RKO (cell line): ENCODE measurements around the gene PPFIA2.

Experiments
- DNase-seq: peaks from one replicate; pipeline ENCODE4 v3.0.0-alpha.2; 2016; ENCODE audit warnings: low spot score

The PPFIA2 gene

GRCh38 chr12:81441629-81442028, 317.5 kb downstream of the PPFIA2 start:
- DNase-seq, result no peak

- DNase-seq, result no peak
Observed at GRCh38 chr12:81440001-81440400, 319.1 kb downstream of the PPFIA2 start.

GRCh38 chr12:81439344-81439743, 319.8 kb downstream of the PPFIA2 start:
- DNase-seq, result no peak

DNA sequence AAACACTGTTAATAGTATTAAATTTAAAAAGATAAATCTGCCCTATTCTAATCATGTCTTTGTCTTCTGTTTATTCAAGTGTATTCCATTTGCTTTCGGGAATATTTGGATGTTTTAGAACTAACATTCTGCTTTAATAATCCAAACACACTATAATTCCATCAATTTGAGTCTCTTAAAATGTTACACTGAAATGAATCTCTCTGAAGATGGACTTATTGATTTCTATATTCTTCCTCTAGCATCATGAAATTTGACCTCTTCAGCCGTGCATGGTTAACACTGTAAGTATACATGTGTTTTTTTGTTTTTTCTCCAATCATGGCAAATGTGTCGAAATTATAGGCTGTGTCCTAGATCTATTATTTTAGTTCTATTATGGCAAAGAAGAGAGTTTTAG, 342.1 kb downstream of the PPFIA2 start:
- DNase-seq, result no peak

DNA sequence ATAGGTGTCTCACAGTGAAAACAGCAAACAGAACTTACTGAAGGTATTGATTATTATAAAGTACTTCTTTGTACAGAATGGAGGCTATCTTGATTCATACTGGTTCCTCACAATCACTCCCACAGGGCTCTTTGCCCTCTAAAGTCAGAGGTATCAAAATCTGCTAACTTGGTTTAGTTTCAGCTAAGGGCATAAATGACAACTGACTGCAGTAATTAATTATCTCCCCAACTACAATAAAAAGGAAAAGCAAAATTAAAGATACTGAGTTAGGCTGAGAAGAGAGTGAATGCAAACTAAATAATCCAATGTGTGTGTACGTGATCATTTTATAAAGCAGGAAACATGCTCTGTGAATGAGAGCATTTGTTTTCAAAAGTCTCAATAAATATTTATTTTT, 342.6 kb downstream of the PPFIA2 start:
- DNase-seq, result no peak

DNA sequence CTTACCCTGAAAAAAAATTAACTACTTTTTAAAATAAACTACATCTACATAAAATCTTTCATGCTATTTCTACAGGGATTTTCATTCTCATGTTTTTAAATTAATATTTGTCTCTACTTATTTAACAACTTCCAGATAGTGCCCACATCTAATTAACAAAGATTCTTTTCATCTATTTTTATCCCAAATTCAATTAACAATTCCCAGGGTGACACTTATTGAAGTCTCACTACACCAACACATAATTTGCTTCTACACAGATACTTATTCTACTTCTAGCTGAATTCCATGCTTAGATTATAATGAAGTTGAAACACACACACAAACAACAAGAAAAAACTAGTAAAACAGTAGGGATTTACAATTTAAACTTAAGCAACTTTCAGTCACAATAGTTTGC, 344.7 kb downstream of the PPFIA2 start:
- DNase-seq, result no peak

- no peak for DNase-seq
Observed at GRCh38 chr12:81412940-81413339, 346.2 kb downstream of the PPFIA2 start.

- DNase-seq, result no peak
Observed at GRCh38 chr12:81403348-81403747, 355.8 kb downstream of the PPFIA2 start.

GRCh38 chr12:81401241-81401640, 357.9 kb downstream of the PPFIA2 start:
- DNase-seq, result no peak

GRCh38 chr12:81400024-81400423, 359.1 kb downstream of the PPFIA2 start:
- DNase-seq, result no peak

DNA sequence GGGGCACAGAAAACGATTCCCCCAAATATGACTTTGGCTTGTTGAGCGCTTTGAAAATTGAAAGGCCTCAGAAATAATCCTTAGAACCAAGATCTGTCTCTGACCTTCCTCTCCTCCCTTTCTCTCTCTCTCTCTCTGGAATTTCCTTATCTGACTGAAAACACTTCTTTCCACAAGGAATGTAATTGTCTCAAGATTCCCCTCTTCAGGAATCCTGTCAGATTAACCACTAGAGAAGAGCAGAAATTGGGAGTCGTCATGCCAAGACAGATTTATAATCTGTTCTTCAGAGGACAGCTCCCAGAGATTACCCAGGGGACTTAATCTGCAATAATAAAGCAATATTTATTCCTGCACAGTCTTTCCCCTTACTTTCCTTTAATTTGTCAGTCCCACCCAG, 363.7 kb downstream of the PPFIA2 start:
- DNase-seq, result no peak

GRCh38 chr12:81389550-81390099, 369.5 kb downstream of the PPFIA2 start:
- no peak for DNase-seq

GRCh38 chr12:81386101-81386500, 373.0 kb downstream of the PPFIA2 start:
- DNase-seq, result no peak

GRCh38 chr12:81381951-81382350, 377.2 kb downstream of the PPFIA2 start:
- DNase-seq, result no peak

- DNase-seq, result no peak
Observed at GRCh38 chr12:81378601-81379285, 380.4 kb downstream of the PPFIA2 start.

- DNase-seq, result no peak
Observed at GRCh38 chr12:81377771-81378170, 381.4 kb downstream of the PPFIA2 start.

- DNase-seq, result no peak
Observed at GRCh38 chr12:81375969-81376368, 383.2 kb downstream of the PPFIA2 start.

DNA sequence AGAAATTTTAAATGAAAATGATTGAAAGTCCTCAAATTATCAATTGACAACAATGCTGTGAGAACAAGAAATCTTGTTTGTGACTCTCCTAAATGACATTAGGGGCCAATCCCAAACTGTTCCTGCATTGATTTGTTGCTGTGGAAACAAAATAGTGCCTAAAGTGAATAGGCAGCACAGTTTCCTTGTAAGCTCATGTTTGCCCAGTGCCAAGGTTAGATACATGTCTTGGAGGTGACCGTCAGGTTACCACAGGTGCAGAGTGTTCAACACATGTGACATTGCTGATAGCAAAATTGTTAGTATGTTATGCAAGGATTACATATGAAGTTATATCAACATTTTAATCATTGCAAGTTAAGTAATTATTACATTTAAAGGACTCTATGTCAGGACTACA, 388.7 kb downstream of the PPFIA2 start:
- no peak for DNase-seq

DNA sequence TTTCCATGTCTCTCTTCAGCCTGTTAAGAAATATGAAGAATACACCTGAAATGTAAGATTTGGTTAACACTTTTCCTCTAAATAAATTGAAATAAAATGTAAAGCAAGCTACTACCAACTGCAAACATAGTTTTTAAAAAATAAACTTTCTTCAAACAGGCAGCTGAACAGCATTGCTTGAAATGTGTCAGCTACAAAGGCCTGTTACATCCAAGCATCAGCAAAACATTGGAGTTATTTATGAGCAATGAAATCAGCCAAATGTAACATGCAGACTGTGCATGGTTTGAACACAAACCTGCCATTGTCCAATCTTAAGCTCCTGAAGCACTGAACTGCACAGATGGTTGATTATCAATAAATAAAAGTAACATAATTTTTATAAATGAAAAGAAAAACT, 390.0 kb downstream of the PPFIA2 start:
- DNase-seq, result no peak

- no peak for DNase-seq
Observed at GRCh38 chr12:81365284-81365683, 393.9 kb downstream of the PPFIA2 start.

- DNase-seq, result no peak
Observed at GRCh38 chr12:81360916-81361315, 398.2 kb downstream of the PPFIA2 start.

DNA sequence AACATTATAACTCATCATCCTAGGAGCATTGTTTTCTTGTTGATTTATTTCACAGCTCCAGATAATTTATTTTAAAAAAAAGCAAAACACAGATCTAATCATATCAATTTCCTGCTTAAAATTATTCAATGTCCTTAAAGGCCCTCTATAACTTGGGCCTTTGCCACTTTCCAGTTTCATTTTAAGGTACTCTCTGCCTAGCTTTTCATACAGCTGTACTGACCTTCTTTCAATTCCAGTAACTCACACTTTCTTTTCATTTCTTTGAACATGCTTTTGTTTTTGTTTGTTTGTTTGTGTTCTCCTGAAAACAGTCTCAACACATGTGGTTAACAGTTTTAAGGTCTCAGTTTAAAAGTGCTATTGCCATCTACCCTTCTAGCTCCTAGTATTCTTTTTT, 399.4 kb downstream of the PPFIA2 start:
- DNase-seq, result no peak

GRCh38 chr12:81354327-81354932, 404.7 kb downstream of the PPFIA2 start:
- no peak for DNase-seq

DNA sequence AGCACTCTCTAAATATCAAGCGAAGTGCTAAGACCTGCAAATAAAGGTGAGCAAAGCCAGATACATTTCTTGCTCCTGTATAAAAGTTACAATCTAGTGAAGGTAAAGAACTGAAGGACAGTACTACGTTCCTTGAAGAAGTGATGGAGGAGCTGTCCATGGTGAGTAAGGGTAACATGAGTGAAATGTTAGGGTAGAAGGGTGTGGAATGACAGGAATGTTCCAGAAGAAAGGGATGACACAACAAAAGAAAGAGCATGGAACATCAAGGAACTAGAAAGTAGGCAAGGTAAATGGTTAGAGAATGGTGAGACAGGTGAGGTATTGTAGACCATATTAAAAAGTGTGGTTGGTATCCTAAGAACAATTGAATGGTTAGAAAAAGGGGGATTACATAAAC, 408.8 kb downstream of the PPFIA2 start:
- no peak for DNase-seq
